SKM-1 treated with dmso at 0.1 percent for 144 hours (cell line): Measurements from ENCODE around the gene GALNT18.

ENCODE experiments used
- DNase-seq: peaks from one replicate; lab custom pipeline; 2025; ENCODE audit not compliant: unreplicated experiment; lab: John Stamatoyannopoulos, UW

The GALNT18 gene

GRCh38 chr11:11391796-11392463 is 229.9 kb downstream of the GALNT18 start:
- no peak for DNase-seq

GRCh38 chr11:11391169-11391568 is 230.6 kb downstream of the GALNT18 start:
- DNase-seq, result no peak

- DNase-seq, result no peak
Observed at GRCh38 chr11:11390068-11390771, 231.6 kb downstream of the GALNT18 start.

GRCh38 chr11:11389238-11389637 is 232.6 kb downstream of the GALNT18 start:
- no peak for DNase-seq

- no peak for DNase-seq
Observed at GRCh38 chr11:11387622-11388305, 234.0 kb downstream of the GALNT18 start.

GRCh38 chr11:11387207-11387606 is 234.6 kb downstream of the GALNT18 start:
- no peak for DNase-seq

GRCh38 chr11:11384829-11385228 is 237.0 kb downstream of the GALNT18 start:
- no peak for DNase-seq

GRCh38 chr11:11383995-11384394 is 237.8 kb downstream of the GALNT18 start:
- DNase-seq, result no peak

GRCh38 chr11:11382858-11383532 is 238.8 kb downstream of the GALNT18 start:
- no peak for DNase-seq

GRCh38 chr11:11381471-11382105 is 240.2 kb downstream of the GALNT18 start:
- no peak for DNase-seq

- DNase-seq, result no peak
Observed at GRCh38 chr11:11380883-11381282, 240.9 kb downstream of the GALNT18 start.

- no peak for DNase-seq
Observed at GRCh38 chr11:11380340-11380739, 241.5 kb downstream of the GALNT18 start.

GRCh38 chr11:11379661-11380060 is 242.1 kb downstream of the GALNT18 start:
- DNase-seq, result no peak

- no peak for DNase-seq
Observed at GRCh38 chr11:11378184-11378940, 243.4 kb downstream of the GALNT18 start.

GRCh38 chr11:11374358-11375148 is 247.3 kb downstream of the GALNT18 start:
- DNase-seq, result no peak

- DNase-seq, result no peak
Observed at GRCh38 chr11:11373934-11374333, 247.9 kb downstream of the GALNT18 start.

GRCh38 chr11:11372461-11372860 is 249.3 kb downstream of the GALNT18 start:
- no peak for DNase-seq

GRCh38 chr11:11370962-11371303 is 250.9 kb downstream of the GALNT18 start:
- no peak for DNase-seq

GRCh38 chr11:11370255-11370961 is 251.4 kb downstream of the GALNT18 start:
- DNase-seq, result no peak
